Activated CD4-positive, CD25-positive, alpha-beta regulatory T cell treated with anti-CD3 and anti-CD28 coated beads, Interleukin-2, amount 50 U/mL, for 72 hours (primary cell): ENCODE data around the gene BMP4.

Experiments
- DNase-seq: peaks from one replicate; pipeline ENCODE4 v3.0.0; 2021

Gene BMP4

GRCh38 chr14:53963320-53964227 lies 6.9 kb upstream of the BMP4 start:
- DNase-seq = no peak

- DNase-seq = no peak
These were observed 6.3 kb upstream of the BMP4 start for GRCh38 chr14:53962953-53963319.

- no peak for DNase-seq
These were observed 2.0 kb upstream of the BMP4 start for GRCh38 chr14:53958628-53959027.

- DNase-seq = no peak
These were observed 1.1 kb upstream of the BMP4 start for GRCh38 chr14:53957739-53958138.

- no peak for DNase-seq
These were observed 776 bp downstream of the BMP4 start for GRCh38 chr14:53955671-53956426.

GRCh38 chr14:53955229-53955556 lies 1.4 kb downstream of the BMP4 start:
- DNase-seq = no peak

- DNase-seq = no peak
These were observed 1.9 kb downstream of the BMP4 start for GRCh38 chr14:53954551-53955228.

GRCh38 chr14:53953828-53954550 lies 2.6 kb downstream of the BMP4 start:
- no peak for DNase-seq

- DNase-seq = no peak
These were observed 3.4 kb downstream of the BMP4 start for GRCh38 chr14:53953002-53953827.

GRCh38 chr14:53952533-53952932 lies 4.1 kb downstream of the BMP4 start:
- DNase-seq = no peak

- DNase-seq = no peak
These were observed 4.9 kb downstream of the BMP4 start for GRCh38 chr14:53951627-53952303.

GRCh38 chr14:53951243-53951626 lies 5.4 kb downstream of the BMP4 start:
- no peak for DNase-seq

- no peak for DNase-seq
These were observed 6.4 kb downstream of the BMP4 start for GRCh38 chr14:53950031-53950793.

GRCh38 chr14:53949201-53949600 lies 7.4 kb downstream of the BMP4 start:
- DNase-seq = no peak

GRCh38 chr14:53948205-53948884 lies 8.3 kb downstream of the BMP4 start:
- DNase-seq = no peak

- DNase-seq = no peak
These were observed 9.0 kb downstream of the BMP4 start for GRCh38 chr14:53947452-53948204.

- DNase-seq = no peak
These were observed 9.6 kb downstream of the BMP4 start for GRCh38 chr14:53947094-53947445.

- DNase-seq = no peak
These were observed 10.1 kb downstream of the BMP4 start for GRCh38 chr14:53946404-53947093.

- no peak for DNase-seq
These were observed 10.6 kb downstream of the BMP4 start for GRCh38 chr14:53946071-53946403.
